Thoracic aorta (tissue), 2 donors: ENCODE data around the gene CUL5. TPM values are rescaled to one million over a fixed set of nuclear protein-coding genes. Genes with fewer than 3 reads are reported as not detected.
A peak's percentile ranks its signal among the peaks of the same experiment; 100 is the strongest.

Experiments
- ATAC-seq: fragments of 150-250 bp; one replicate; pipeline ENCODE4 v1.8.0; 2017; ENCODE audit warnings: low read depth; ENCODE audit not compliant: insufficient number of reproducible peaks, low FRiP score
- DNase-seq: peaks from one replicate; pipeline ENCODE4 v3.0.0-alpha.2; 2020; ENCODE audit warnings: low spot score
- H3K27ac ChIP-seq, 2 donors: fragments of 200-600 bp; sonication (generic); 1 replicate in 1 of 2; 2 replicates in 1 of 2; pipeline ENCODE4 v1.5.1; 2016; ENCODE audit warnings: mild to moderate bottlenecking in 2 of 2, moderate library complexity in 2 of 2
- H3K27me3 ChIP-seq: fragments of 200-600 bp; sonication (generic); replicated peaks from 2 replicates; pipeline ENCODE4 v1.6.0; 2016; ENCODE audit warnings: mild to moderate bottlenecking; ENCODE audit not compliant: insufficient read depth
- H3K36me3 ChIP-seq: fragments of 200-600 bp; sonication (generic); one replicate; pipeline ENCODE4 v1.5.1; 2016
- H3K4me1 ChIP-seq, 2 donors: fragments of 200-600 bp; sonication (generic); 1 replicate in 1 of 2; 2 replicates in 1 of 2; pipeline versions ENCODE4 v1.5.1 to v1.6.0; 2016; ENCODE audit warnings: low read depth in 2 of 2, mild to moderate bottlenecking in 1 of 2; ENCODE audit not compliant: control insufficient read depth in 1 of 2
- H3K4me3 ChIP-seq: fragments of 200-600 bp; sonication (generic); 2 replicates; pipeline ENCODE4 v1.5.1; 2016; ENCODE audit warnings: mild to moderate bottlenecking
- H3K9me3 ChIP-seq: fragments of 200-600 bp; sonication (generic); 2 replicates; pipeline ENCODE4 v1.5.1; 2016
- CTCF ChIP-seq: fragments of 200-600 bp; sonication (generic); IDR thresholded peaks from one replicate; pipeline ENCODE4 v1.5.1; 2019; ENCODE audit warnings: antibody characterized with exemption
- total RNA-seq, 2 donors: library from RNA; depleted of rRNA; stranded (reverse); fragments of >200 nt; gene quantifications; one replicate each; pipeline versions ENCODE4 v1.1.0 to v1.2.3, GENCODE V29; 2016

The CUL5 gene
- total RNA-seq, 2 donors from 2014 or later = 22.7 to 27.0 TPM

- no peak for DNase-seq
- H3K4me1 ChIP-seq = peaks cover 34 to 43% of the 10 kb centered on the region in 2 donors
These were observed 1.0 kb downstream of the CUL5 start for GRCh38 chr11:108009497-108010370.

DNA sequence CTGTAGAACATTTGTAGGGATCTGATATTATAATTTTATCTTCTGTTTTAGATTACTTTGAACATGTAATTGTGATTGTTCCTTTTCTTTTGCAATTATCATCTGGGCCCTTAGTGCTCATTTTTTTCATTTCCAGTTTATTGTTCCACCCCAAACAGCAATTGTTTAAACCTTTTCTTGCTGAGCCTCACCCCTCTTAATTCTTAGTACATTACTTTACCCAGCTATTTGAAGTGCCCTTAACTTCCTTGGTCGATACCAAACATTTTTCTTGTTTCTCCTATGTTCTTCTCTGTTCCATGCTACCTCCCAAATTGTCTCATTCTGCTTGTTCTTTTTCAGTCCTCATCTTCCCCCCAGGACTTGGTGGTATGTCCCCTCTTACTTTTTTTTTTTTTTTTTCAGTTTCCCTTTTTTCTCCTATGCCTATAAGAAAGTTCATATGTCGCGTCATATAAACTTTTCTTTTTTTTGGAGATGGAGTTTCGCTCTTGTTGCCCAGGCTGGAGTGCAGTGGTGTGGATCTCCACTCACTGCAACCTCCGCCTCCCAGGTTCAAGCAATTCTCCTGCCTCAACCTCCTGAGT, 3.5 kb downstream of the CUL5 start:
- no peak for TF ChIP-seq CTCF
- H3K9me3 ChIP-seq = no peaks in the 10 kb centered on the region
- peaks cover 34 to 51% of the 10 kb centered on the region in 2 donors for H3K4me1 ChIP-seq
- DNase-seq = no peak
- no peak overlapping the region for H3K4me3 ChIP-seq
- no peak for ATAC-seq
- no peaks in the 10 kb centered on the region for H3K27me3 ChIP-seq
- no peak overlapping the region for H3K27ac ChIP-seq
- no peaks in the 10 kb centered on the region for H3K36me3 ChIP-seq

More at GRCh38 chr11:108009497-108010370, 1.0 kb downstream of the CUL5 start:
- Histone ChIP-seq H3K36me3 (no peaks in the 10 kb centered on the region), H3K4me3 (peak overlapping the region; percentile 95), H3K27me3 (no peaks in the 10 kb centered on the region), H3K27ac (peak overlapping the region; percentile 89 to 97), H3K9me3 (no peaks in the 10 kb centered on the region)
- TF ChIP-seq CTCF = no peak
- no peak for ATAC-seq

DNA sequence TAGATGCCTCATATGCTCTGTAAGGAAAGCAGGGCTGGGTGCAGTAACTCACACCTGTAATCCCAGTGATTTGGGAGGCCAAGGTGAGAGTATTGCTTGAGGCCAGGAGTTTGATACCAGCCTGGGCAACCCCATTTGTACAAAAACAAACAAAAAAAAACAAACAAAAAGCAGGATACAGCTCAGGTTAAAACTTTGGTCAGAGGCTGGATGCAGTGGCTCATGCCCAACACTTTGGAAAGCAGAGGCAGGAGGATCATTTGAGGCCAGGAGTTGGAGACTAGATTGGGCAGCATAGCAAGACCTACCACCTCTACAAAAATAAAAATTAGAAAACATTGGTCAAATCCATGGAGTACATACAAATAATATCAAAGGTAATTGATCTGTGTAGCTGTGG, 7.9 kb downstream of the CUL5 start:
- H3K27ac ChIP-seq = no peak overlapping the region
- H3K9me3 ChIP-seq = no peaks in the 10 kb centered on the region
- peaks cover 16 to 34% of the 10 kb centered on the region in 2 donors for H3K4me1 ChIP-seq
- DNase-seq = no peak
- no peak for ATAC-seq
- TF ChIP-seq CTCF = no peak
- H3K36me3 ChIP-seq = peaks cover 2% of the 10 kb centered on the region
- no peaks in the 10 kb centered on the region for H3K27me3 ChIP-seq
- H3K4me3 ChIP-seq = no peak overlapping the region

DNA sequence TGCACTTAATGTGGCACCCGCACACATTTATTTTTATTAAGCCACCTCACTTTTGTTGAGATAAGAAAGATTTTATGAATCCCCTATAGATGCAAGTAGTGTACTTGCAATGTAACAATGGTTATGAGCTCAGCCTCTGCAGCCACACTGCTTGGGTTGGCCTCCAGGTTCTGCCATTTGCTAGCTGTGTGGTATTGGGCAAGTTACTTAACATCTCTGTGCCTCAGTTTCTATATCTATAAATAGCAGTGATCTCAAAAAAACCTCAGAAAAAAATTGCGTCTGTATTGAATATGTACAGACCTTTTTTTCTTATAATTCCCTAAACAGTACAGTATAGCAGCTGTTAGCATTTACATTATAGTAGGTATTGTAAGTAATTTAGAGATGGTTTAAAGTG, 10.0 kb downstream of the CUL5 start:
- TF ChIP-seq CTCF = no peak
- no peak for ATAC-seq
- no peak for DNase-seq
- peaks cover 2% of the 10 kb centered on the region for H3K36me3 ChIP-seq
- no peaks in the 10 kb centered on the region for H3K27me3 ChIP-seq
- H3K4me1 ChIP-seq = peaks cover 8 to 13% of the 10 kb centered on the region in 2 donors
- H3K9me3 ChIP-seq = no peaks in the 10 kb centered on the region
- H3K4me3 ChIP-seq = no peak overlapping the region
- H3K27ac ChIP-seq = no peak overlapping the region

GRCh38 chr11:108019870-108020540, 11.3 kb downstream of the CUL5 start:
- Histone ChIP-seq H3K4me3 (no peak overlapping the region), H3K4me1 (peaks cover 5 to 8% of the 10 kb centered on the region in 2 donors), H3K36me3 (peaks cover 2% of the 10 kb centered on the region), H3K27me3 (no peaks in the 10 kb centered on the region), H3K27ac (no peak overlapping the region), H3K9me3 (no peaks in the 10 kb centered on the region)
- no peak for DNase-seq
- no peak for ATAC-seq
- TF ChIP-seq CTCF = no peak
